ENCODE results near the gene NT5DC3.
A peak's percentile ranks its signal among the peaks of the same experiment; 100 is the strongest.

Gene NT5DC3

DNA sequence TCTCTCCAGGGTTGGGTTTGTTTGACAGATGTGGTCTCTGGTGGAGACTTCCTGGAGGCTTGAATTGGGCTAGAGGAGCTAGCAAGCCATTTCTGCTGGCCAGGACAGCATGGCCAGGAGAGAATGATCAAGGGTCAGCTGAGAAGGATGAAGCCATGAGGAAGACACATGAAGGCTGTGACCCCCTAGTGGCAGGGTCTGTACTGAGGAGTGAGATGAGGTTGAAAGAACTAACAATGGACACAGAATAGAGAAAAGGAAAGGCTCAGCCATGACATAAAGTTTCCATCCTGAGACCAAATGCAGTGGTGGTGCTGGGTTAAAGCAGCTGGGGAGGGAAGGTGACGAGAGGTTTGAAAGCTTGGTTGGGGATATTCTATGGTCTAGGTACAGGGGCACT is 89.9 kb downstream of the NT5DC3 start:
- no peak for DNase-seq (ENCODE audit: low spot score)

DNA sequence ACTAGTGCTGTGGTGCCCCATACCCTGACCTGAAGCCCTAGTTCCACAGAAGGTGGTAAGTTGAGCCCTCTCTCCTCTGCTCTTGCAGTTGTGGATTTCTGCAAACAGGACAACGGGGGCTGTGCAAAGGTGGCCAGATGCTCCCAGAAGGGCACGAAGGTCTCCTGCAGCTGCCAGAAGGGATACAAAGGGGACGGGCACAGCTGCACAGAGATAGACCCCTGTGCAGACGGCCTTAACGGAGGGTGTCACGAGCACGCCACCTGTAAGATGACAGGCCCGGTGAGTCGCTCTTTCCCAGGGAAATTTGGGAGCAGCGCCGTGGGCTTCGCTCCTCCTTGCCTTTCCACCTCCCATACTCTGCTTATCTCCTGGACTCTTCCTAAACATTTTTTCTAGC is 92.2 kb downstream of the NT5DC3 start:
- no peak for DNase-seq (ENCODE audit: low spot score)

DNA sequence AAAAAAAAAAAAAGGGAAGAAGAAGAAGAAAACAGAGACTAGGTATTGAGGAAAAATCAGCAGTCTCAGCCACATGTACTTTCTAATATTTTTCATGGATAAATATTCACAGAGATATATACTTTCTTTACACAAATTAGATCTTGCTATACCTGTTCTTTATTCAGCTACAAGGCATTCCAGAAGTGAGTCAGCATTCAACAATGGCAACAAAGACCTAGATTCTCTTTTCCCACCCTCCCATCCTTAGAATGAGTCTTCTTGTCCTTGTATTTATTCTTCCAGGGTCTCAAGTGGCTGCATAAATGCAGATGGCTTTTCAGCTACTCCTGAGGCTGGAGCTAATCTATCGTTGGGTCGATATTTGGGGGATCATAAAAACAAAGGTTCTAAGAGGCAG is 93.0 kb downstream of the NT5DC3 start:
- DNase-seq (ENCODE audit: low spot score), result no peak

DNA sequence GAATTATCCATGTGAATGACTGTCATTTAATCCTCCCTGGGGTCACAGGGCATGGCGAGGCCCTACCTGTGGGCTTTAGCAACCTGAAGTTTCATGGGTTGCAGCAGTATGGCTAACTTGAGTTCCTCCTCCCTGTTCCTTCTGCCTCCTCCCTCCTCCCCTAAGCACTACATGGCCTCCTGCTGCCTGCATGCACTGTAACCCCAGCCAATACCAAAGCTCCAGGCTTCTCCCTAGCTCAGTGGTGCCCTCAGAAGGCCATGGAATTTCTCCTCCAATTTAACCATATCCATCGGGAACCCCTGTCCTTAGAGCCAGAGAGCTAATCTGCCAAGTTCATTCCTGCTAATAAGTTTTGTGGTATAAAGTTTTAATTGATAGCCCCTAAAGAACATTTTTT is 95.1 kb downstream of the NT5DC3 start:
- DNase-seq (ENCODE audit: low spot score), result peak; percentile 20

DNA sequence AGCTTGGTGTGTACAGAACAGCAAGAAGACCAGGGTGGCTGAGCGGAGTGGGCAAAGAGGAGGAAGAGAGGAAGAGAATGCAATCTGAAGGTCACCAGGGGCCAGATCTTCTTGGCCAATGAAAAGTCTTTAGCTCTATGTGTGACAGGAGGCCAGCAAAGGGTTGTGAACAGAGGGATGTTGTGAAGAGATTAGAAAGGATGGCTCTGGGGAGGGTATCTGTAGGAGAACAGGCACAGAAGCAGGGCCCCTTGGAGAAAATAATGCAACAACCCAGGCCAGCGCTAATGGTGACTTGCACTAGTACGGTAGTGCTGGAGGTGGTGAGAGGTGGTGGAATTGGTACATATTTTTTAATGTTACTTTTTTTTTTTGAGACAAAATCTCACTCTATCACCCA is 97.2 kb downstream of the NT5DC3 start:
- no peak for DNase-seq (ENCODE audit: low spot score)

DNA sequence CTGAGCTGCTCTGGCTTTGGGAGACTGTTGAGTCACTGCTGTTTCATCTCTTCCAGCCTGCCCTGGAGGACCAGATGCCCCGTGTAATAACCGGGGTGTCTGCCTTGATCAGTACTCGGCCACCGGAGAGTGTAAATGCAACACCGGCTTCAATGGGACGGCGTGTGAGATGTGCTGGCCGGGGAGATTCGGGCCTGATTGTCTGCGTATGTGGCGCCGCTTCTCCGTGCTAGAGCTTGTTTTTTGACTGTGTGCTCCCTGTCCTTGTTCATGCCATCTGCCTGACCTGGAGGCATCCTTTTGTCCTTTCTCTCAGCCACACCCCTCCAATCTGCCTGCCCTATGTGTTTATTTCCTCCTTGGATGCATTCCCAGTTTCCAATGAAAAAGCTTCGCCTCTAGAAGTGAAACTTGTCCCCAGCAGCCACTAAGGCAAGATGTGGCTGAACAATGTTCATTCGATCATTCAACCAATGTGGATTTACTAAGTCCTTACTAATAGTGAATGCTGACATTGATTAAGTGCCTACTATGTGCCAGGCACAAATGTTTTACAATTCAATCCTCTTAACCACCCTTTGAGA is 98.6 kb downstream of the NT5DC3 start:
- DNase-seq (ENCODE audit: low spot score), result peak; percentile 76

DNA sequence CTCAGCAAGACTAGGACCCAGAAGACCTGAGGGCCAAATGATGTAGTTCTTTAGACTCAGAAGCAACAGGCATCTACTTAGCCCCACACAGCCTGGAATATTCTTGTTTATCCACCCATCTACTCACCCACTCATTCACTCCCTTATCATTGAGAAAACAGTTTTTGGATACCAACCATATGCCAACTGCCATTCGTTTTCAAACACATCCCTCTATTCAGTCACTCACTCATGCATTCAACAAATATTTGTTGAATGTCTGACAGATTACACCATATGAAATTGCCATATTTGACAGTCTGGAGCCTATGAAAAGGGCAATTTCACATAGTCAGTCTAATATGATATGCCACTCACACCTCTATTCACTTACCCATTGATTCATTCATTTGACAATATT is 103.2 kb downstream of the NT5DC3 start:
- no peak for DNase-seq (ENCODE audit: low spot score)

DNA sequence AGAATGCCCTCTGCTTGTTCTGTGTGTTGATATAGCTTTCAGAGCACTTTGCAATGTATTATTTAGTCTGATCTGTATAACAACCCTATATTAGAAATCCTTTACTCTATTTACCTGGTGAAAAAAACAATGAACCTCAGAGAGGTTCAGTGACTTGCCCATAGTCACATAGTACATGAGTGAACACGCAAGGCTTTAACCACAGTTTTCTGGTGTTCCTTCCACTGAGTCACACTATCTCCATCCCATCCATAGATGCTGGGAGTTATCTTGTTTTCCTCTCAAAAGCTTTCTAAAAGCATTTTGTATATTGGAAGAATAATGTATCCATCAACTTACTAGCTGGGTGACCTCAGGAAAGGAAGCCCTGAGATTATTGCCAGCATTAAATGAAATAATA is 104.5 kb downstream of the NT5DC3 start:
- DNase-seq (ENCODE audit: low spot score), result no peak

DNA sequence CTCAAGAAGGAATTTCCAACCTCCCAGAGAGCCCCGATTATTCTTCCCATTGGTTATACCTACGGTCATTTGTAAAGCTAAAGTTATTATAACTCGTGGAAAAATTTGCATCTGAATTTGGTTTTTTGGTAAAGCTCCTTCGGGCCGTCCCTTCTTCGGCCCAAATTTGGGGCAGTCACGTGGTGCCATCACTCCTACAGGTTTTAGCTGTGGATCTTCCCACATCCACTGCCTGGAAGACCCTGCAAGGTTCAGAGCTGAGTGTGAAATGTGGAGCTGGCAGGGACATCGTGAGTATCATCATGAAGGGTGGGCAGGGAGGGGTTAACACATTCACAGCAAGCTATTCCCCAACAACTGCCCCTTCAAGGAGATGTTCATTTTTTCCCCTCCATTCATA is 105.7 kb downstream of the NT5DC3 start:
- DNase-seq (ENCODE audit: low spot score), result no peak

DNA sequence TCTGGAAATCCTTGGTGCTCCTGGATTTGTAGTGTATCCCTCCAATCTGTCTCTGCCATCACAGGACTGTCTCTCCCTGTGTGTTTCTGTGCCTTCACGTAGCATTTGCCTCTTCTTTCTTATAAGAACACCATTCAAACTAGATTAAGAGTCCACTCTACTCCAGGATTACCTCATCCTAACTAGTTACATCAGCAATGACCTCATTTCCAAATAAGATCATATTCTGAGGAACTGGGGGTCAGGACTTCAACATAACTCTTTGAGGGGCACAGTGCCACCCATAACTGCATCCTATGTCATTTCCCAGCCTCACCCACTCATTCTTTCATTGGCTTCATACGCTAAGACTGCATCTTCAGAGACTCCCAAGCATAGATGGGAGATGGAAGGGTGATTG is 106.2 kb downstream of the NT5DC3 start:
- no peak for DNase-seq (ENCODE audit: low spot score)

DNA sequence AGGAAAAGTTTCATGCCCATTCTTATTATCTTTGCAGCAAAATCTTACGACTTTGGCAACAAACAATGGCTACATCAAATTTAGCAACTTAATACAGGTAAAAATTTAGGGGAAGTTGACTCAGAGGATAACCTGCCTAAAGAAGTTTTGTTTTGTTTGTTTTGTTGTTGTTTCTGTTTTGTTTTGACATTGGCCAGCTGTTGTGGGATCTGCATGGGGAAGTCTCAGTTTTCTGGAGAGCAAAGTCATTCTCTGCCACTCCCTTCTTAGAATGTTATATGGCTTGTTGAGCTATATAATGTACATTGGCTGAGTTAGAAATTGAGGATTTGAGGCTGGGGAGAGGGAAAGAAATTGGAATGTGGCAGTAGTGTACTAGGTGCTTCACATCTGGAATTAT is 109.5 kb downstream of the NT5DC3 start:
- no peak for DNase-seq (ENCODE audit: low spot score)

DNA sequence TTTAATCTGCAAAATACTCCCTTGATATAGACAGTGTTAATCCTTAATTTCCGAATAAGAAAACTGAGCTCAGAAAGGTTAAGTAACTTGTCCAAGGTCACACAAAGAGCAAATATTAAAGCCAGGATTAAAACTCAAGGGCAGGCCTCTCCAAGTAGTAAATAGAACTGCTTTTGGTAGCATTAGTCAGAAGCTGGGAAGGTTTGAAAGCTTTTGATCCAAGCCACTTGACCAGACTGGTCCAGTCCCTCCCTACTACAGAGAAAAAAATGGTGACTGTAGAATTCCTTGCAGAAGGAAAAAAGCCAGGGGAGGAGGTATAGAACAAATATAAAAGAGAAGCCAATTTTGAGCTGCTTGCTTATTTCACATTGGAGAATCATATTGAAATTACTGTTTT is 111.5 kb downstream of the NT5DC3 start:
- DNase-seq (ENCODE audit: low spot score), result no peak

DNA sequence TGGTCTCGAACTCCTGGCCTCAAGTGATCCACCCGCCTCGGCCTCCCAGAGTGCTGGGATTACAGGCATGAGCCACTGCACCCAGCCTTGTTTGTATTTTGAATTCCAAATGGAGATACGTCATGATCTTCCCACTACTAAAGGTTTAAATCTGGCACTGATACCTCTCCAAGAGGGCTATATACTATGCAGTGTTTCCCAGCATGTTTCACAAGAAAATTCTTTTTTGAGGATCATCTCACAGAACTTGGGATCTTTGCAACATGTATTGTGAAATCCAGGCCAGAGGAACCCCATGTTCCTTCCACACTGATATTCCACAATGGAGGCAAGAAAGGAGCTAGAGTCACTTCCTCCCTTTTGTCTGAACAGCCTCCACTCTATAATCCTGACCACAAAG is 112.7 kb downstream of the NT5DC3 start:
- no peak for DNase-seq (ENCODE audit: low spot score)

DNA sequence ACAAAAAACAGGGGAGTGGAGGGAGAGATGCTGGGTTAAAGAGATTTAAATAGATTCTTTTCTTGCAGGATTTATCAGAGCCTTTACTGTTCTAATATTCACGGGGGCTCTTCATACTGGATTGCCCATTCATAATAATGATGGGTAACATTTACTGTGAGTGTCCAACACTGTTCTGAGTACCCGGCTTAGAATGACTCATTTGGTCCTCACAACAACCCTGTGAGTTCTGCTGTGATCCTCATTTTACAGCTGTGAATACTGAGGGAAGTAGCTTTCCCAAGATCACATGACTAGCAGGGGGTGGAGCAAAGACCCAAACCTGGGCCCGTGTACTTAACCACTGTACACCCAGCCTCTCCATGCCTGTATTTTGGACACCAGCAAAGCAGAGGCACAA is 113.4 kb downstream of the NT5DC3 start:
- DNase-seq (ENCODE audit: low spot score), result no peak

DNA sequence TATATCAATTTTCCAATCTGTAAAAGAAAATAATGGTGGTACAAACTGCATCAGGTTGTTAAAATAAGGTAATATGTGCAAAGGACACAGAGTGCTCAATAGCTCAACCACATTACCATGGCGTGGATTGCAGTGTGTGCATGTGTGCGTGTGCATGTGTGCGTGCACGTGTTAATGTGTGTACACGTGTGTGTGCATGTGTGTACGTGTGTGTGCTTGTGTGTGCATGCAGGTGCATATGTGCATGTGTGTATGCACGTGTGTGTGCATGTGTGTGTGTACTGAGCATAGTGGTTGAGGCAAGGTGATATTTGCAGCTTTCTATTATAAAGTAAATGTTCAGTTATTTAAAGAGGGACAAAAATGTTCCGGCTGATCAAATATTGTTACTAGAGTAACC is 115.6 kb downstream of the NT5DC3 start:
- no peak for DNase-seq (ENCODE audit: low spot score)
